Left lung (tissue), 10 donors: ENCODE measurements around the gene EGFL7. TPM values are rescaled to one million over a fixed set of nuclear protein-coding genes. Genes with fewer than 3 reads are reported as not detected.
A peak's percentile ranks its signal among the peaks of the same experiment; 100 is the strongest.

Source experiments
- ATAC-seq: fragments of 200-7000 bp; cut with Tn5 transposase; one replicate; pipeline ENCODE4 v1.9.1; 2020; ENCODE audit warnings: moderate library complexity
- DNase-seq, 4 donors: peaks; one replicate each; pipeline ENCODE4 v3.0.0-alpha.2; 2013 to 2020
- H3K27ac ChIP-seq, 2 donors: fragments of 200-600 bp; sonication (generic) in 1 of 2; one replicate each; pipeline versions ENCODE4 v1.5.0 to v1.8.0; 2020 to 2021
- H3K27me3 ChIP-seq, 2 donors: fragments of 200-600 bp; sonication (generic) in 1 of 2; one replicate each; pipeline versions ENCODE4 v1.5.0 to v1.8.0; 2020 to 2021
- H3K36me3 ChIP-seq, 2 donors: fragments of 200-600 bp; sonication (generic) in 1 of 2; one replicate each; pipeline versions ENCODE4 v1.5.0 to v1.8.0; 2020 to 2021
- H3K4me1 ChIP-seq, 2 donors: fragments of 200-600 bp; one replicate each; pipeline ENCODE4 v1.8.0; 2021
- H3K4me3 ChIP-seq, 2 donors: fragments of 200-600 bp; sonication (generic) in 1 of 2; one replicate each; pipeline versions ENCODE4 v1.5.0 to v1.8.0; 2020 to 2021; ENCODE audit warnings: mild to moderate bottlenecking in 1 of 2
- H3K9me3 ChIP-seq, 2 donors: fragments of 200-600 bp; sonication (generic) in 1 of 2; one replicate each; pipeline versions ENCODE4 v1.5.0 to v1.8.0; 2020 to 2021
- CTCF ChIP-seq, 2 donors: fragments of 200-600 bp; sonication (generic) in 1 of 2; IDR thresholded peaks; one replicate each; pipeline versions ENCODE4 v1.5.0 to v1.8.0; 2021; ENCODE audit warnings: antibody characterized with exemption in 2 of 2
- intact Hi-C, 2 donors: fragments of 100-400 bp; cut with DNase I; formaldehyde crosslinking; loops; one replicate each; pipeline versions ENCODE4 v1.11.2 to v1.14.2; 2022
- polyA plus RNA-seq, 6 donors: library from polyadenylated mRNA; unstranded; fragments of 120-200 nt; gene quantifications; one replicate each; pipeline ENCODE4 v1.2.1, GENCODE V29; 2013; ENCODE audit not compliant: insufficient read length in 6 of 6
- total RNA-seq, 2 donors: library from RNA; stranded (reverse); fragmentation: NEBNext Ultra II Directional; extraction: Animal tissue kit (Norgen Biotek cat#: 25700); gene quantifications; one replicate each; pipeline ENCODE4 v1.2.1, GENCODE V29; 2021
- donor health status: DM: no; HTN: yes; CAD: no.
- donor health status: DM: no; HTN: no; CAD: no.

EGFL7 gene
- total and polyA plus RNA-seq, 8 donors: 65.7 to 165 (median 101) TPM

- peaks cover 0 to 42% of the 10 kb centered on the region in 2 donors for H3K4me1 ChIP-seq
Observed at GRCh38 chr9:136671254-136671614, 8.5 kb downstream of the EGFL7 start.

GRCh38 chr9:136671646-136672430 is 9.1 kb downstream of the EGFL7 start:
- Histone ChIP-seq H3K36me3 (peaks cover 0 to 55% of the 10 kb centered on the region in 2 donors), H3K27me3 (peaks cover 0 to 36% of the 10 kb centered on the region in 2 donors), H3K27ac (peak overlapping the region in 1 of 2 donors; percentile 53), H3K9me3 (no peaks in the 10 kb centered on the region), H3K4me3 (no peak overlapping the region), H3K4me1 (peaks cover 0 to 36% of the 10 kb centered on the region in 2 donors)
- peak; percentile 53 to 78 for TF ChIP-seq CTCF (IDR thresholded peaks at IDR 0.05)
- ATAC-seq (peak; percentile 11), DNase-seq (no peak)
- intact Hi-C loops: no loop called here

More at GRCh38 chr9:136671254-136671614, 8.5 kb downstream of the EGFL7 start:
- H3K4me3 ChIP-seq: no peak overlapping the region
- peak overlapping the region in 1 of 2 donors; percentile 28 for H3K27ac ChIP-seq
- intact Hi-C loops: no loop called here
- H3K9me3 ChIP-seq: no peaks in the 10 kb centered on the region
- H3K27me3 ChIP-seq: peaks cover 0 to 42% of the 10 kb centered on the region in 2 donors
- H3K36me3 ChIP-seq: peaks cover 0 to 49% of the 10 kb centered on the region in 2 donors
- no peak for ATAC-seq
- no peak for DNase-seq
- no peak for TF ChIP-seq CTCF (IDR thresholded peaks at IDR 0.05)

- peaks cover 0 to 36% of the 10 kb centered on the region in 2 donors for H3K4me1 ChIP-seq
- ATAC-seq (no peak), DNase-seq (no peak)
- no peak overlapping the region for H3K4me3 ChIP-seq
- peak overlapping the region in 1 of 2 donors; percentile 53 for H3K27ac ChIP-seq
- H3K27me3 ChIP-seq: peaks cover 0 to 29% of the 10 kb centered on the region in 2 donors
- TF ChIP-seq CTCF (IDR thresholded peaks at IDR 0.05): no peak
- H3K36me3 ChIP-seq: peaks cover 0 to 57% of the 10 kb centered on the region in 2 donors
- H3K9me3 ChIP-seq: no peaks in the 10 kb centered on the region
- intact Hi-C loops: no loop called here
Observed at GRCh38 chr9:136672431-136673087, 9.8 kb downstream of the EGFL7 start.

GRCh38 chr9:136673088-136673974 is 10.6 kb downstream of the EGFL7 start:
- no peak for TF ChIP-seq CTCF (IDR thresholded peaks at IDR 0.05)
- peaks cover 0 to 21% of the 10 kb centered on the region in 2 donors for H3K27me3 ChIP-seq
- H3K36me3 ChIP-seq: peaks cover 0 to 58% of the 10 kb centered on the region in 2 donors

More at GRCh38 chr9:136673088-136673974, 10.6 kb downstream of the EGFL7 start:
- no peaks in the 10 kb centered on the region for H3K9me3 ChIP-seq
- DNase-seq (no peak), ATAC-seq (no peak)
- peaks cover 0 to 44% of the 10 kb centered on the region in 2 donors for H3K4me1 ChIP-seq
- H3K27ac ChIP-seq: peak overlapping the region in 1 of 2 donors; percentile 53
- intact Hi-C loops: no loop called here
- H3K4me3 ChIP-seq: no peak overlapping the region
